Tibial nerve (tissue), 4 donors: ENCODE data around the gene CLDN24. TPM values are rescaled to one million over a fixed set of nuclear protein-coding genes. Genes with fewer than 3 reads are reported as not detected.

Source experiments
- DNase-seq, 2 donors: peaks; one replicate each; pipeline ENCODE4 v3.0.0-alpha.2; 2019; ENCODE audit warnings: low spot score in 2 of 2
- H3K27ac ChIP-seq, 4 donors: fragments of 200-600 bp; sonication (generic) in 3 of 4; one replicate each; pipeline ENCODE4 v1.5.1; 2017 to 2019; ENCODE audit warnings: mild to moderate bottlenecking in 1 of 4
- H3K27me3 ChIP-seq, 2 donors: fragments of 200-600 bp; sonication (generic) in 1 of 2; one replicate each; pipeline versions ENCODE4 v1.5.1 to v1.6.0; 2017 to 2019
- H3K36me3 ChIP-seq, 3 donors: fragments of 200-600 bp; sonication (generic); one replicate each; pipeline ENCODE4 v1.5.1; 2018 to 2019
- H3K4me1 ChIP-seq, 4 donors: fragments of 200-600 bp; sonication (generic) in 3 of 4; one replicate each; pipeline ENCODE4 v1.5.1; 2017 to 2019
- H3K4me3 ChIP-seq, 4 donors: fragments of 200-600 bp; sonication (generic) in 3 of 4; one replicate each; pipeline ENCODE4 v1.5.1; 2017 to 2019; ENCODE audit warnings: mild to moderate bottlenecking in 1 of 4, moderate library complexity in 1 of 4
- H3K9me3 ChIP-seq, 4 donors: fragments of 200-600 bp; sonication (generic) in 3 of 4; one replicate each; pipeline ENCODE4 v1.5.1; 2017 to 2019
- CTCF ChIP-seq, 5 experiments: fragments of 200-600 bp in 3 of 5; fragments of 450-650 bp in 2 of 5; sonication (generic) in 3 of 5; IDR thresholded peaks; one replicate each; pipeline ENCODE4 v1.5.1; 2016 to 2019; ENCODE audit warnings: antibody characterized with exemption in 5 of 5, mild to moderate bottlenecking in 3 of 5, moderate library complexity in 2 of 5
- EP300 ChIP-seq, 2 donors: sonication (generic); formaldehyde crosslinking; IDR thresholded peaks; one replicate each; pipeline ENCODE4 v1.6.1; 2017; ENCODE audit warnings: antibody characterized with exemption in 2 of 2, mild to moderate bottlenecking in 1 of 2
- POLR2A ChIP-seq, 2 donors: fragments of 450-650 bp; IDR thresholded peaks; one replicate each; pipeline ENCODE4 v1.6.1; 2017; ENCODE audit warnings: antibody characterized with exemption in 2 of 2, mild to moderate bottlenecking in 2 of 2, moderate library complexity in 2 of 2
- WGBS, 2 donors: methylation state at CpG; one replicate each; pipeline ENCODE4 v1.1.5; 2018; 5-methylcytosine and 5-hydroxymethylcytosine counted together
- total RNA-seq, 4 donors: library from RNA; depleted of rRNA; stranded (reverse); fragments of >200 nt; gene quantifications; one replicate each; pipeline ENCODE4 v1.1.0, GENCODE V29; 2016

CLDN24 gene
- total RNA-seq, 4 donors from 2014 or later: not detected

GRCh38 chr4:183295711-183296110 is 26.5 kb downstream of the CLDN24 start:
- peaks cover 0 to 76% (median 0%) of the 10 kb centered on the region in 3 donors for H3K36me3 ChIP-seq
- H3K27ac ChIP-seq: no peak overlapping the region
- no peak overlapping the region for H3K4me3 ChIP-seq
- no peak for DNase-seq
- H3K9me3 ChIP-seq: no peaks in the 10 kb centered on the region
- H3K27me3 ChIP-seq: no peaks in the 10 kb centered on the region
- WGBS, 2 donors: 86 to 89% methylated on average over 10 of the region's 10 CpGs
- TF ChIP-seq CTCF (IDR thresholded peaks at IDR 0.05): no peak
- no peak for TF ChIP-seq EP300 (IDR thresholded peaks at IDR 0.05)
- TF ChIP-seq POLR2A (IDR thresholded peaks at IDR 0.05): no peak
- no peaks in the 10 kb centered on the region for H3K4me1 ChIP-seq

- Histone ChIP-seq H3K4me3 (no peak overlapping the region), H3K4me1 (no peaks in the 10 kb centered on the region), H3K27me3 (no peaks in the 10 kb centered on the region), H3K9me3 (no peaks in the 10 kb centered on the region), H3K36me3 (peaks cover 0 to 84% (median 4%) of the 10 kb centered on the region in 3 donors), H3K27ac (no peak overlapping the region)
- no peak for DNase-seq
- 92 to 93% methylated on average over 2 of the region's 2 CpGs for WGBS, 2 donors
- no peak for TF ChIP-seq POLR2A (IDR thresholded peaks at IDR 0.05)
- TF ChIP-seq EP300 (IDR thresholded peaks at IDR 0.05): no peak
- no peak for TF ChIP-seq CTCF (IDR thresholded peaks at IDR 0.05)
Observed at GRCh38 chr4:183291070-183291469, 31.2 kb downstream of the CLDN24 start.

- no peaks in the 10 kb centered on the region for H3K27me3 ChIP-seq
- DNase-seq: no peak
- H3K9me3 ChIP-seq: no peaks in the 10 kb centered on the region
- WGBS, 2 donors: 94 to 95% methylated on average over 5 of the region's 5 CpGs
- no peak overlapping the region for H3K4me3 ChIP-seq
- no peak overlapping the region for H3K27ac ChIP-seq
- H3K36me3 ChIP-seq: peaks cover 0 to 84% (median 4%) of the 10 kb centered on the region in 3 donors
- TF ChIP-seq CTCF (IDR thresholded peaks at IDR 0.05) (no peak), EP300 (IDR thresholded peaks at IDR 0.05) (no peak), POLR2A (IDR thresholded peaks at IDR 0.05) (no peak)
- no peaks in the 10 kb centered on the region for H3K4me1 ChIP-seq
Observed at GRCh38 chr4:183289688-183290087, 32.5 kb downstream of the CLDN24 start.

- 91 to 100% methylated on average over 2 of the region's 2 CpGs for WGBS, 2 donors
- Histone ChIP-seq H3K4me1 (no peaks in the 10 kb centered on the region), H3K9me3 (no peaks in the 10 kb centered on the region), H3K27ac (no peak overlapping the region), H3K27me3 (no peaks in the 10 kb centered on the region), H3K36me3 (peaks cover 0 to 87% (median 7%) of the 10 kb centered on the region in 3 donors), H3K4me3 (no peak overlapping the region)
- no peak for DNase-seq
- TF ChIP-seq POLR2A (IDR thresholded peaks at IDR 0.05): no peak
- TF ChIP-seq CTCF (IDR thresholded peaks at IDR 0.05): no peak
- TF ChIP-seq EP300 (IDR thresholded peaks at IDR 0.05): no peak
Observed at GRCh38 chr4:183288955-183289354, 33.3 kb downstream of the CLDN24 start.

- no peak for TF ChIP-seq CTCF (IDR thresholded peaks at IDR 0.05)
- TF ChIP-seq EP300 (IDR thresholded peaks at IDR 0.05): no peak
- TF ChIP-seq POLR2A (IDR thresholded peaks at IDR 0.05): no peak
- Histone ChIP-seq H3K4me1 (no peaks in the 10 kb centered on the region), H3K27ac (no peak overlapping the region), H3K9me3 (no peaks in the 10 kb centered on the region), H3K36me3 (peaks cover 0 to 96% (median 7%) of the 10 kb centered on the region in 3 donors), H3K4me3 (no peak overlapping the region), H3K27me3 (no peaks in the 10 kb centered on the region)
- DNase-seq: no peak
- WGBS, 2 donors: 81 to 83% methylated on average over 6 of the region's 6 CpGs
Observed at GRCh38 chr4:183287677-183288076, 34.5 kb downstream of the CLDN24 start.
